Activated CD8-positive, alpha-beta T cell treated with anti-CD3 and anti-CD28 coated beads, Interleukin-2, amount 10 ng/mL, durations not matched to agents 7 days and 5 days (primary cell): ENCODE results near the gene CABP1. TPM values are rescaled to one million over a fixed set of nuclear protein-coding genes. Genes with fewer than 3 reads are reported as not detected.
A peak's percentile ranks its signal among the peaks of the same experiment; 100 is the strongest.
"Not testable (repeated sequence)": the region's sequence is repeated elsewhere in the genome, so short reads cannot be mapped to it uniquely, and the experiment has no call there.

ENCODE experiments used
- ATAC-seq: fragments of 150-1000 bp; cut with Tn5 transposase; one replicate; pipeline ENCODE4 v1.10.0; 2021; ENCODE audit warnings: moderate library complexity
- CTCF ChIA-PET: fragments of 350-600 bp; sonication (Branson Sonifier 250); formaldehyde crosslinking; loops from one replicate; lab custom pipeline; 2021; ENCODE audit warnings: antibody characterized with exemption; lab: Charles Lee
- POLR2A ChIA-PET: fragments of 350-600 bp; sonication (Branson Sonifier 250); formaldehyde crosslinking; loops from one replicate; lab custom pipeline; 2021; ENCODE audit warnings: antibody characterized with exemption; lab: Charles Lee
- DNase-seq: peaks from one replicate; pipeline ENCODE4 v3.0.0-alpha.2; 2020
- H3K27ac Mint-ChIP-seq: one replicate; pipeline ENCODE4 v1.8.0; 2021; ENCODE audit warnings: mild to moderate bottlenecking, mixed read lengths
- H3K27me3 Mint-ChIP-seq: one replicate; pipeline ENCODE4 v1.8.0; 2021; ENCODE audit warnings: low read depth, mixed read lengths
- H3K36me3 Mint-ChIP-seq: one replicate; pipeline ENCODE4 v1.8.0; 2021; ENCODE audit warnings: low read depth, mixed read lengths
- H3K4me1 Mint-ChIP-seq: one replicate; pipeline ENCODE4 v1.8.0; 2021; ENCODE audit warnings: low read depth, mixed read lengths
- H3K4me3 Mint-ChIP-seq: one replicate; pipeline ENCODE4 v1.8.0; 2021; ENCODE audit warnings: mild to moderate bottlenecking, mixed read lengths
- H3K9me3 Mint-ChIP-seq: one replicate; pipeline ENCODE4 v1.8.0; 2022; ENCODE audit warnings: mixed read lengths; ENCODE audit not compliant: insufficient read depth
- total RNA-seq, 2 experiments: library from RNA; stranded (reverse); gene quantifications; one replicate each; pipeline ENCODE4 v1.2.3, GENCODE V29; 2021

The CABP1 gene
- total RNA-seq, result under 1 TPM in 1 of 2 experiments, not detected in 1; 0.34 TPM

- DNase-seq (peak; percentile 72), ATAC-seq (peak; percentile 87)
- CTCF ChIA-PET, result interaction anchor here (1.2 to 1.7 kb wide), 2 partner anchors 9 to 332 kb away, joined by 3 to 4 read pairs; no protein-coding TSS in a partner anchor
- peaks cover 48% of the 10 kb centered on the region for H3K27me3 Mint-ChIP-seq
- no peaks in the 10 kb centered on the region for H3K36me3 Mint-ChIP-seq
- peak within 1 kb of the TSS; percentile 63 for H3K4me3 Mint-ChIP-seq
- peaks cover 6% of the 10 kb centered on the region for H3K4me1 Mint-ChIP-seq
- H3K9me3 Mint-ChIP-seq, result no peaks in the 10 kb centered on the region
- no peak within 1 kb of the TSS for H3K27ac Mint-ChIP-seq
- POLR2A ChIA-PET, result no interaction called here
Measured at GRCh38 chr12:120639771-120640721, at the start of gene CABP1. CABP1 (plus strand) TSS chr12:120640626; CDS start chr12:120640686, 60 bp downstream.

- no peaks in the 10 kb centered on the region for H3K9me3 Mint-ChIP-seq
- H3K36me3 Mint-ChIP-seq, result no peaks in the 10 kb centered on the region
- no peak for DNase-seq
- ChIA-PET CTCF (interaction anchor here (1.0 to 1.1 kb wide), 2 partner anchors 8 to 58 kb away, joined by 3 to 6 read pairs; no protein-coding TSS in a partner anchor), POLR2A (no interaction called here)
- H3K4me1 Mint-ChIP-seq, result no peaks in the 10 kb centered on the region
- no peak for ATAC-seq
- no peak overlapping the region for H3K27ac Mint-ChIP-seq
- no peak overlapping the region for H3K4me3 Mint-ChIP-seq
- peaks cover 7% of the 10 kb centered on the region for H3K27me3 Mint-ChIP-seq
Measured at GRCh38 chr12:120590741-120591407, 49.6 kb upstream of the CABP1 start.

- Mint-ChIP-seq H3K4me3 (no peak overlapping the region), H3K27me3 (peaks cover 6% of the 10 kb centered on the region), H3K9me3 (no peaks in the 10 kb centered on the region), H3K27ac (no peak overlapping the region), H3K4me1 (no peaks in the 10 kb centered on the region), H3K36me3 (no peaks in the 10 kb centered on the region)
- DNase-seq (no peak), ATAC-seq (no peak)
- ChIA-PET POLR2A (interaction anchor here (0.6 kb wide), 1 partner anchor 58 kb away, joined by 3 read pairs; no protein-coding TSS in a partner anchor), CTCF (interaction anchor here (1.0 to 1.1 kb wide), 2 partner anchors 9 to 57 kb away, joined by 3 to 6 read pairs; no protein-coding TSS in a partner anchor)
Measured at GRCh38 chr12:120592121-120593049, 48.0 kb upstream of the CABP1 start.

- DNase-seq (no peak), ATAC-seq (no peak)
- ChIA-PET POLR2A (no interaction called here), CTCF (interaction anchor here (1.9 kb wide), 1 partner anchor 14 kb away, joined by 5 read pairs; no protein-coding TSS in a partner anchor)
- Mint-ChIP-seq H3K36me3 (no peaks in the 10 kb centered on the region), H3K9me3 (no peaks in the 10 kb centered on the region), H3K27me3 (peaks cover 11% of the 10 kb centered on the region), H3K4me1 (no peaks in the 10 kb centered on the region), H3K27ac (no peak overlapping the region), H3K4me3 (no peak overlapping the region)
Measured at GRCh38 chr12:120596901-120597300, 43.5 kb upstream of the CABP1 start.

GRCh38 chr12:120597861-120598260 is 42.6 kb upstream of the CABP1 start:
- CTCF ChIA-PET, result no interaction called here

DNA sequence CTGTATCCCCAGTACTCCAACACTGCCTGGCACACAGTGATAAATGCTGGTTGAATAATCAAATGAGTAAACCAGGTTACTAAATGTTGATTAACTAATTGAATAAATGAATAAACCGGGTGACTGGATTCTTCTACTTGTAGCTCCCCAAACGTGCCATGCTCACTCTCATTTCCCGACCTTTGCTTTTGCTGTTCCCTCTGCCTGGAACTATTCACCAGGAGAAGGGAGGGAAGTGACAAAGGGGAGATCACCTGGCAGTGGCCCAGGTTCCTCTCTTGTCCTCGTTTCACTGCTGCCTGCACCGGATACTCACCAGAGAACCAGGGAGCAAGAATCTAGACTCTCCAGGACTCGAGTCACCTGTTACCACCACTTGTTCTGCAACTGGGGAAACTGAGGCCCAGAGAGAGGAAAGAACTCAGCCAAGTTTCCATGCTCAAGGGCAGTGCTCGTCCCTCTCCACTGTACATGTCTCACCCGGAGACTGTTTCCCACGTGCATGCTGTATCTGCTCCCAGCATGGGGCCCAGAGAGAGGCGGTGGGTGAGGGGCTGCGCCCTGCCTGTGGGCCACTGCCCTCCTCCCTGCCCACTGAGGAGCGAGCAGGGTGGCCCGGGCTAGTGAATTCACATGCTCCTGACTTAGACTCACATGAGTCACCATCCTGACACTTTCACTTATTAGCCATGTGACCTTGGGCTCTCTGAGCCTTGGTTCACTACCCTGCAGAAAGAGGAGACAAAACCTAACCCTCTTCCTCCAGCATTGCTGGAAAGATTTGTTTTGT is 41.6 kb upstream of the CABP1 start:
- ChIA-PET CTCF (interaction anchor here (1.4 kb wide), 1 partner anchor 16 kb away, joined by 3 read pairs; no protein-coding TSS in a partner anchor), POLR2A (no interaction called here)
- Mint-ChIP-seq H3K4me3 (no peak overlapping the region), H3K9me3 (no peaks in the 10 kb centered on the region), H3K36me3 (no peaks in the 10 kb centered on the region), H3K27me3 (peaks cover 13% of the 10 kb centered on the region), H3K27ac (no peak overlapping the region), H3K4me1 (no peaks in the 10 kb centered on the region)
- ATAC-seq (no peak), DNase-seq (no peak)

More at GRCh38 chr12:120597861-120598260, 42.6 kb upstream of the CABP1 start:
- Mint-ChIP-seq H3K4me3 (no peak overlapping the region), H3K27ac (no peak overlapping the region), H3K4me1 (no peaks in the 10 kb centered on the region), H3K9me3 (no peaks in the 10 kb centered on the region), H3K27me3 (peaks cover 13% of the 10 kb centered on the region), H3K36me3 (no peaks in the 10 kb centered on the region)
- no peak for DNase-seq
- POLR2A ChIA-PET, result no interaction called here
- ATAC-seq, result no peak

GRCh38 chr12:120599672-120600552 is 40.5 kb upstream of the CABP1 start:
- no peak overlapping the region for H3K4me3 Mint-ChIP-seq
- H3K9me3 Mint-ChIP-seq, result no peaks in the 10 kb centered on the region
- H3K27ac Mint-ChIP-seq, result no peak overlapping the region
- ChIA-PET CTCF (interaction anchor here (1.2 to 1.4 kb wide), 2 partner anchors 17 to 33 kb away, joined by 3 read pairs; no protein-coding TSS in a partner anchor), POLR2A (no interaction called here)
- no peaks in the 10 kb centered on the region for H3K36me3 Mint-ChIP-seq
- no peaks in the 10 kb centered on the region for H3K4me1 Mint-ChIP-seq
- peaks cover 13% of the 10 kb centered on the region for H3K27me3 Mint-ChIP-seq
- ATAC-seq (no peak), DNase-seq (no peak)

GRCh38 chr12:120602416-120602815 is 38.0 kb upstream of the CABP1 start:
- H3K9me3 Mint-ChIP-seq, H3K27me3 Mint-ChIP-seq, POLR2A ChIA-PET, DNase-seq, ATAC-seq, H3K27ac Mint-ChIP-seq, CTCF ChIA-PET, H3K4me1 Mint-ChIP-seq, H3K36me3 Mint-ChIP-seq, H3K4me3 Mint-ChIP-seq: not testable (repeated sequence)

DNA sequence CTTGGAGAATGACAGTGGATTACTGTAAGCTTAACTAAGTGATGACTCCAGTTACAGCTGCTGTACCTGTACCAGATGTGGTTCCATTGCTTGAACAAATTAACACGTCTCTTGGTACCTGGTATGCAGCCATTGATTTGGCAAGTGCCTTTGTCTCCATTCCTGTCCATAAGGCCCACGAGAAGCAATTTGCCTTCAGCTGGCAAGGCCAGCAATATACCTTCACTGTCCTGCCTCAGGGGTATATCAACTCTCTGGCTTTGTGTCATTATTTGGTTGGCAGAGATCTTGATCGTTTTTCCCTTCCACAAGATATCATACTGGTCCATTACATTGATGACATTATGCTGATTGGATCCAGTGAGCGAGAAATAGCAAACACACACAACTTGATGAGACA is 29.9 kb upstream of the CABP1 start:
- ATAC-seq, result no peak
- no peak for DNase-seq
- Mint-ChIP-seq H3K4me3 (no peak overlapping the region), H3K4me1 (no peaks in the 10 kb centered on the region), H3K36me3 (no peaks in the 10 kb centered on the region), H3K27ac (no peak overlapping the region), H3K9me3 (no peaks in the 10 kb centered on the region), H3K27me3 (peaks cover 4% of the 10 kb centered on the region)
- ChIA-PET POLR2A (no interaction called here), CTCF (no interaction called here)

DNA sequence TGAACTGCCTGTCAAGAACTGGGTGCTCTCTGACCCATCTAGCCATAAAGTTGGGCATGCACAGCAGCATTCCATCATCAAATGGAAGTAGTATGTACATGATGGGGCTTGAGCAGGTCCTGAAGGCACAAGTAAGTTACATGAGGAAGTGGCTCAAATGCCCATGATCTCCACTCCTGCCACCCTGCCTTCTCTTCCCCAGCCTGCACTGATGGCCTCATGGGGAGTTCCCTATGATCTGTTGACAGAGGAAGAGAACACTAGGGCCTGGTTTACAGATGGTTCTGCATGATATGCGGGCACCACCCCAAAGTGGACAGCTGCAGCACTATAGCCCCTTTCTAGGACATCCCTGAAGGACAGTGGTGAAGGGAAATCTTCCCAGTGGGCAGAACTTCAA is 28.9 kb upstream of the CABP1 start:
- POLR2A ChIA-PET, DNase-seq, H3K27me3 Mint-ChIP-seq, H3K9me3 Mint-ChIP-seq, CTCF ChIA-PET, H3K4me3 Mint-ChIP-seq, H3K4me1 Mint-ChIP-seq, ATAC-seq, H3K36me3 Mint-ChIP-seq, H3K27ac Mint-ChIP-seq: not testable (repeated sequence)
